Muscle of leg (tissue), 11 donors: Measurements from ENCODE around the gene FARS2. TPM values are rescaled to one million over a fixed set of nuclear protein-coding genes. Genes with fewer than 3 reads are reported as not detected.

Experiments used
- DNase-seq: peaks from one replicate; pipeline ENCODE4 v3.0.0; 2013
- H3K27ac ChIP-seq: one replicate; pipeline ENCODE4 v1.5.1; 2013; ENCODE audit warnings: mild to moderate bottlenecking, low read length, control low read depth
- H3K27me3 ChIP-seq: one replicate; pipeline ENCODE4 v1.6.1; 2013; ENCODE audit warnings: low read length; ENCODE audit not compliant: control insufficient read depth, insufficient read depth
- H3K36me3 ChIP-seq: one replicate; pipeline ENCODE4 v1.6.1; 2013; ENCODE audit warnings: low read length; ENCODE audit not compliant: control insufficient read depth, insufficient read depth
- H3K4me1 ChIP-seq: one replicate; pipeline ENCODE4 v1.6.1; 2013; ENCODE audit warnings: low read length; ENCODE audit not compliant: control insufficient read depth, insufficient read depth
- H3K4me3 ChIP-seq: one replicate; pipeline ENCODE4 v1.5.1; 2013; ENCODE audit warnings: low read length, control low read depth
- H3K9me3 ChIP-seq: replicated peaks from 2 replicates; pipeline ENCODE4 v1.6.1; 2013; ENCODE audit warnings: low read depth, low read length; ENCODE audit not compliant: control insufficient read depth
- WGBS: methylation state at CpG from one replicate; pipeline ENCODE4 v1.1.5; 2013; ENCODE audit warnings: missing lambda C conversion rate; ENCODE audit not compliant: insufficient coverage; 5-methylcytosine and 5-hydroxymethylcytosine counted together
- polyA plus RNA-seq, 8 donors: library from polyadenylated mRNA; unstranded; fragments of 120-200 nt; gene quantifications; one replicate each; pipeline versions ENCODE4 v1.2.1 to v1.2.3, GENCODE V29; 2013; ENCODE audit warnings: inconsistent platforms in 1 of 8, low replicate concordance in 1 of 8; ENCODE audit not compliant: insufficient read length in 8 of 8, insufficient read depth in 1 of 8
- total RNA-seq: library from RNA; stranded (reverse); fragments of 120-200 nt; gene quantifications from one replicate; pipeline ENCODE4 v1.2.4, GENCODE V29; 2013

Gene FARS2
- total and polyA plus RNA-seq, 9 donors: 9.7 to 16.9 (median 12.4) TPM

DNA sequence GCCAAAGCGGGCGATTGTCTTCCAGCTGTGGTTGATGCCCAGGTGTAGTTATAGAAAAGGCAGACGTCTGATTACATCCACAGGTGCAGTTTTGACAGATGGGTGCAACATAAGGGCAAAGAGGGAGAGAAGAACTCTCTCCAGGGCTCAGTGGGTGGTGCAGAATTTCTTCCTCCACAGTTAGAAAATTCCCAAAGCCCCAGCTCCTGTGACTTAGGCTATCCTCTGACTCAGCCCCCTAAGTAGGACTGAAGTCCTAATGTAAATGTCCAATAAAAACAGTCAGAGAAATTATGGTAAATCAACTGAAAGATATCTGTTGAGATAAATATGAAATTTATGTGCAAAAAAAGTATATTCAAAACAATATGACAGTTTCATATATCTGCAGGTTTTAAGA, 32.0 kb upstream of the FARS2 start:
- Histone ChIP-seq H3K36me3 (no peaks in the 10 kb centered on the region), H3K27ac (no peak overlapping the region), H3K9me3 (no peaks in the 10 kb centered on the region), H3K27me3 (no peaks in the 10 kb centered on the region), H3K4me1 (no peaks in the 10 kb centered on the region), H3K4me3 (no peak overlapping the region)
- DNase-seq: no peak
- WGBS: 92% methylated on average over 2 of the region's 3 CpGs

DNA sequence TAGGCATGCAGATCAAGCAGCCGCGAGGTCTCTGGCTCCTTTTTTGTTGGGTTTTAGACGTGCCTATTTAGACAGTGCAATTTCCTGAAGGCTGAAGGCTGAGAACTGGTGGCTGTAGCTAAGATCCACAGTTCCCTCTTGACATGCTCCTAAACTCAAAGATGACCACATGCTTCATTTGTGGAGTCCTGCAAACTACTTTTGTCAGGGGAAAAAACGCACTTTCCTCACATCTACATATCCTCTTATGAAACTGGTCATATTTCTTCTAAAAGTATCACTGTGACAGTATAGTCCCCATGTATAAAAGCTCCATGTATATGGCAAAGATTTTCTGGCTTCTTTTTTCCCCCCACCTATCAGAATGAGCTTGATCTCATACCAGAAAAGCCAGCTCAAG, 31.2 kb upstream of the FARS2 start:
- no peak overlapping the region for H3K4me3 ChIP-seq
- no peaks in the 10 kb centered on the region for H3K9me3 ChIP-seq
- no peak overlapping the region for H3K27ac ChIP-seq
- DNase-seq: no peak
- no peaks in the 10 kb centered on the region for H3K27me3 ChIP-seq
- WGBS: 56% methylated on average over 2 of the region's 4 CpGs
- H3K4me1 ChIP-seq: no peaks in the 10 kb centered on the region
- no peaks in the 10 kb centered on the region for H3K36me3 ChIP-seq

DNA sequence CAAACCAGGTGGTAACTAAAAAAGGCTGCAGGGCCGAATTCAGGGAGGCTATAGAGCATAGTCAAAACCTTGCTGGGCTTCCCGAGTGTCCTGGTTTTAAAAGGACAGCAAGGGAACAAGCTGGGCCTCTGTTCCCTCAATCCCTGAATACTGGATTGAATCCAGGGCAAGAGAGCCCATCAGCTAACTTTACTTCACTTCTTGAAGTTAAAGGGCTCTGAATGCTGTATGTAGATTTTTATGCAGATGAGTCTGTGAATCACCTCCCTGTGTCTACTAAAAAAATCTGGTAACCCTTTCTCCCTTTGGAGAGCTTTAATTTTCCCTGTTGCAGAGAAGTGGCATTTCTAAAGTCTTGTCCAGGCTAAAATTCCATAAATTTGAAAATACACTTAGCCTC, 30.0 kb upstream of the FARS2 start:
- H3K4me3 ChIP-seq: no peak overlapping the region
- no peak for DNase-seq
- 57% methylated on average over 1 of the region's 2 CpGs for WGBS
- no peaks in the 10 kb centered on the region for H3K4me1 ChIP-seq
- H3K36me3 ChIP-seq: no peaks in the 10 kb centered on the region
- H3K9me3 ChIP-seq: no peaks in the 10 kb centered on the region
- no peaks in the 10 kb centered on the region for H3K27me3 ChIP-seq
- no peak overlapping the region for H3K27ac ChIP-seq

DNA sequence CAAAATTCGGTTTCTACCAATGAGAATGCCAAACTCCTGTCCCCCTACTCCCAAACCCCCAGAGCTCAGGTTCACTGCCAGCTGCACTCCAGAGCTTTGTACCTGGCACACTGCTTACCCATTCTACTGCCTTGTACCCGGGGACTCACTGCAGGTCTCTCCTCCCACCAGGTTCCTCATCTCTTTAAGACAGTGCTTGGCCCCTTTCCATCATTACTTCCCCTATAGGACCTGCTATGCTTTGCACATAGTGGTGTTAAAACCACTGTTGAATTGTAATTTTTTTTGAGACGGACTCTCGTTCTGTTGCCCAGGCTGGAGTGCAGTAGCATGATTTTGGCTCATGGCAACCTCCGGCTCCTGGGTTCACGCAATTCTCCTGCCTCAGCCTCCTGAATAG, 26.4 kb upstream of the FARS2 start:
- Histone ChIP-seq H3K36me3 (peaks cover 8% of the 10 kb centered on the region), H3K27ac (no peak overlapping the region), H3K9me3 (no peaks in the 10 kb centered on the region), H3K4me1 (no peaks in the 10 kb centered on the region), H3K27me3 (no peaks in the 10 kb centered on the region), H3K4me3 (no peak overlapping the region)
- 70% methylated on average over 5 of the region's 6 CpGs for WGBS
- DNase-seq: peak; percentile 41

DNA sequence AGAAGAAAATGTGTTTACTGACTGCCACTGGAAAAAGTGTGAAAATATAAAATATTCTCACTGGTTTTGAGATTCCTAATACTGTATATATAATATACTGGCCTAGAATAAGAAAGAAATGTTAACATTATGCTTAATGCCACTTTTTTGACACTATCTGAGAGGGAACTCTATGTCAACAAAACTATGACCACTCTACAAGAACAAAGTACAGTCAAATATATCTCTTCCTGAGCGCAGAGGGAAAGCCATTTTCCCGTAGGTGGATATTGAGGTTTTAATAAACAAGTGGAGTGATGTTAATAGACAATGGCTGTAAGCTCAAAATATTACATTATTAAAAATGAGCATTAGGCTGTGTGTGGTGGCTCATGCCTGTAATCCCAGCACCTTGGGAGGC, 25.5 kb upstream of the FARS2 start:
- Histone ChIP-seq H3K4me3 (no peak overlapping the region), H3K9me3 (no peaks in the 10 kb centered on the region), H3K27ac (no peak overlapping the region), H3K27me3 (no peaks in the 10 kb centered on the region), H3K36me3 (peaks cover 14% of the 10 kb centered on the region), H3K4me1 (no peaks in the 10 kb centered on the region)
- no CpG with 5 or more reads among the region's 2 CpGs for WGBS
- DNase-seq: no peak

DNA sequence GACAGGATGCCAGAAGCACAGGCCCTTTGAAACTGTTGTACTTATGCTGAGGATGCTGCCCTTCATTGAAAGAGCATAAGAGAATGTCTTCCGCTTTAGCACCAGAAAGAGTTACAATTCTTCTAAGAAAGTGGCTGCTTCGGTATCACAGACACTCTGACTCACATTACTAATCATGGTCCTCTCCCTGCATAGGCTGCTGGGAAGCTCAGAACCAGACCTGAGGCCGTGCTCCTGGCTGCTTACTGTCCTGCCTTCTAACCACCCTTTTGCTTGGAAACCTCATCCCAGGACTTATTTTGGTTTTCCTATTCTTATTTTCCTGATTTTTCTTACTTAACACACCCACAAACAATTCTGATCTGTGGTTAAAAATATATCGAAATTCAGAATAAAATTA, 23.5 kb upstream of the FARS2 start:
- Histone ChIP-seq H3K27me3 (no peaks in the 10 kb centered on the region), H3K36me3 (peaks cover 14% of the 10 kb centered on the region), H3K9me3 (no peaks in the 10 kb centered on the region), H3K4me3 (no peak overlapping the region), H3K27ac (no peak overlapping the region), H3K4me1 (no peaks in the 10 kb centered on the region)
- 68% methylated on average over 3 of the region's 4 CpGs for WGBS
- no peak for DNase-seq

DNA sequence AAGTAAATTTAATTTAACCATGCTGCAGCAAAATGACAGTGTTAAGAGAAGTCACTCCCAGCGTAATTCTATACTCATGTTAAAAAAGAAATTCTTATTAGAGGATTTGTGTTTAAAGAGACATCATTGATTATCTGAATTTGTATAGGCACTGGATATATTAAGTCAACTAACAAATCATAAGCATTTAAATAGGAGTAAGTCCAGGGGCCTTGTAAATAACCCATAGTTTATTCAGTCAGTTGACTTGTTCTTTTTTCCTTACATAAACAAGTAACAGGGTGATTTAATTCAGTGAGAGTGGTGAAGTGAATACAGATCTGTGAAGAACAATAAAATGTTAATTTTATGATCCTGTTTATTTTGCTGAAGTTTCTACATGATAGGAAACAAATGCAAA, 23.0 kb upstream of the FARS2 start:
- Histone ChIP-seq H3K4me3 (no peak overlapping the region), H3K27me3 (no peaks in the 10 kb centered on the region), H3K27ac (no peak overlapping the region), H3K9me3 (no peaks in the 10 kb centered on the region), H3K36me3 (peaks cover 14% of the 10 kb centered on the region), H3K4me1 (no peaks in the 10 kb centered on the region)
- WGBS: no CpG with 5 or more reads among the region's 1 CpG
- no peak for DNase-seq

DNA sequence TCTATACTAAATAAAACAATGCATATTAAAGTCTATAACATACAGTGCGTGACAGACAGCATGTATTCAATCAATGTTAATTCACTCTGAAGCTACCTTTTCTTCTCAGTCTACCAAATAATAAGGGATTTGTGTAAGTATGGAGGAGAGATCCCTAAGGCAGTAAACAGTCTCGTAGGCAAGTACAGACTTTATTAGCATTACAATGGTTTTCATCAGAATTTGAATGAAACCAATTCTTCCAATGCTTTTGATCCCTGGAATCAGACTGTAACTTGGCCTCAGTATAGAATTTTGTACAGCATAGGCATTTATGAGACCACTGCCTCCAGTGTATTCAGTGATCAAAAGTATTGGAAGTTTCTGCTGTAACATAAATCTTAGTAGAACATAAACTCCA, 20.1 kb upstream of the FARS2 start:
- Histone ChIP-seq H3K27ac (no peak overlapping the region), H3K27me3 (no peaks in the 10 kb centered on the region), H3K4me1 (no peaks in the 10 kb centered on the region), H3K9me3 (no peaks in the 10 kb centered on the region), H3K36me3 (peaks cover 14% of the 10 kb centered on the region), H3K4me3 (no peak overlapping the region)
- WGBS: no CpG with 5 or more reads among the region's 2 CpGs
- no peak for DNase-seq

DNA sequence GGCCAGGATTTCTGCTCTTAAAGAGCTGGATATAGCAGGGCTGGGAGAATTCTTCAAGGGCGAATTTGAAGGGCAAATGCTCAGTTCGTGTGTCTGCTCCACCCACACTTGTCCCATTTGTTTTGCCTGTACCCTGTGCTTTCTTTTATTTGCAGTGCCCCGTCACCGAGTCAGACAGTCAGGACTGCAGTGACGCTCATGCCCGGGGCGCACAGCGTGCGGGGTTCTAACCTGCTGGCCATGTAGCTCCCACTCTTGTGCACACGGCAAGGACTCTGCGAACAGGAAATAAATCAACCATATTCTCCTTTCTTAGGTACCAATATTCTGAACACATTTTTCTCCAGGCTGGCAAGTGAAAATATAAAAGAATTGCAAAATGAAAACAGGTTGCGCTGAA, 18.2 kb upstream of the FARS2 start:
- Histone ChIP-seq H3K4me1 (no peaks in the 10 kb centered on the region), H3K36me3 (peaks cover 14% of the 10 kb centered on the region), H3K9me3 (no peaks in the 10 kb centered on the region), H3K27ac (no peak overlapping the region), H3K27me3 (no peaks in the 10 kb centered on the region), H3K4me3 (no peak overlapping the region)
- no peak for DNase-seq
- 84% methylated on average over 9 of the region's 12 CpGs for WGBS

DNA sequence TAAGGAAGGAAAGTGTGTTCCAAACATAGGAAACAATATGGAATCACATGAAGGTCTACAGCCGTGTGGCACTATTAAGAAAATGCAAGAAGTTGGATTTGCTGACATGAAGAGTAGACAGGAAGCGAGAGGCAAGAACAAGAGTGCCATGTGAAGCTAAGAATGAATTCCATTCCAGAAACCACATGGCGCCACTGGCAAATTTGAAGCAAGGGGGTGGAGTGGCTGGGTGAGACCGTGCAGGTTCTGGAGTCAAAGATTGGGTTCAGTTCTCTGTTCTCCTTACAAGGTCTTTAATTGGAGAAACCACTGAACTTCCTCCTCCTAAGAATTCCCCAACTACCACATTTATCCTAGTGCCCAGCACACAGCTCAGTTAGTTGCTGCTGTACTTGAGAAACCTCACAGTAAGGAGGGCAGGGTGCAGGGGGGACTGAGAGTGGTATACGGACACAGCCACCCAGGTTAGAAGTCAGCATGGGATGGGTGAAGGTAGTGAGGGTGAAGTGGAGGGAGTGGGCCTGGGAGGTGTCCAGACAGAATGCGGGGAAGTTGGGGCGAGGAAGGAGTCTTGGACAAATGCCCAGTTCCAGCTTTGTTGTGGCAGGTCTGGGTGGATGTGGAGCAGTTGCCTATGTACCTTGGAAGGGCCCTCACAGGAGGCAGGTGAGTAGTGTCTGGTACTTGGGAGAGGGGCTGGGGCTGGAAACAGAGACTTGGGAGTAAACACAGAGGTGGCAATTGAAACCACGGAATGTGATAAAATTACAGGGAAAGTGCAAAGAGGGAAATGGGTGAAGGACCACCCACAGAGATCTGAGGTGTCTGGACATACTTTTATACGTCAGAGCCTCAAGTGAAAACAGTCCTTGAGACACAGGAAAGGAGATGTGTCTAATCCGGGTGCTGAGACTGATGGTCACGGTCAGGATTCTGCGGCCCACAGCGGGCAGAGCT, 14.9 kb upstream of the FARS2 start:
- 73% methylated on average over 12 of the region's 13 CpGs for WGBS
- H3K4me1 ChIP-seq: no peaks in the 10 kb centered on the region
- no peak overlapping the region for H3K4me3 ChIP-seq
- DNase-seq: no peak
- H3K27me3 ChIP-seq: no peaks in the 10 kb centered on the region
- H3K36me3 ChIP-seq: no peaks in the 10 kb centered on the region
- no peaks in the 10 kb centered on the region for H3K9me3 ChIP-seq
- no peak overlapping the region for H3K27ac ChIP-seq
